Fibroblast of upper back skin (primary cell): Measurements from ENCODE around the gene ZNF792.
"Not testable (repeated sequence)": the region's sequence is repeated elsewhere in the genome, so short reads cannot be mapped to it uniquely, and the experiment has no call there.

ENCODE experiments used
- DNase-seq: peaks from one replicate; pipeline ENCODE4 v3.0.0-alpha.2; 2013

Gene ZNF792

DNA sequence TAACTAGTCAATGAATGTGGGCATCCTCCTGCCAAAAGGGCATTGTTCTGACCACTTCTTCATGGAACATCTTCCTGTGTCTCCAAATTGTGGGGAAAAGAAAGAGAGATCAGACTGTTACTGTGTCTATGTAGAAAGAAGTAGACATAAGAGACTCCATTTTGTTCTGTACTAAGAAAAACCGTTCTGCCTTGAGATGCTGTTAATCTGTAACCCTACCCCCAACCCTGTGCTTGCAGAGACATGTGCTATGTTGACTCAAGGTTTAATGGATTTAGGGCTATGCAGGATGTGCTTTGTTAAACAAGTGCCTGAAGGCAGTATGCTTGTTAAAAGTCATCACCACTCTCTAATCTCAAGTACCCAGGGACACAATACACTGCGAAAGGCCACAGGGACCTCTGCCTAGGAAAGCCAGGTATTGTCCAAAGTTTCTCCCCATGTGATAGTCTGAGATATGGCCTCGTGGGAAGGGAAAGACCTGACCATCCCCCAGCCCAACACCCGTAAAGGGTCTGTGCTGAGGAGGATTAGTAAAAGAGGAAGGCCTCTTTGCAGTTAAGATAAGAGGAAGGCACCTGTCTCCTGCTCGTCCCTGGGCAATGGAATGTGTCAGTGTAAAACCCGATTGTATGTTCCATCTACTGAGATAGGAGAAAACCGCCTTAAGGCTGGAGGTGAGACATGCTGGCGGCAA, 43.8 kb downstream of the ZNF792 start:
- not testable (repeated sequence) for DNase-seq

DNA sequence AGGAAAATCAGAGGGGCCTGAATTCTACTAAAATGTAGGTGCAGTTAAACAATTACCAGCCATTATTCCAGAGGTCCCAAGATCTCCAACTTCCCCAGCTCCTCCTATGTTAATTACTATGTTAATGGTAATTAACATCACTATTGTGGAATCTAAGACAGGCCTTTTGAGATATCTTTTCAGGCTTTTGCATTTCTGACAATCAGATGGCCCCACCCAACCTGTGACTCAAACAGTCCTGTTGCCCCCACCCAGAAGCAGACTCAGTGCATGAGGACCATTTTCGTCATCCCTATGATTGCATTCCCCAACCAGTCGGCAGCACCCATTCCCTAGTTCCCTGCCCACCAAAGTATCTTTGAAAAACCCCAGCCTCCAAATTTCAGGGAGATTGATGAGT, 45.8 kb downstream of the ZNF792 start:
- no peak for DNase-seq

DNA sequence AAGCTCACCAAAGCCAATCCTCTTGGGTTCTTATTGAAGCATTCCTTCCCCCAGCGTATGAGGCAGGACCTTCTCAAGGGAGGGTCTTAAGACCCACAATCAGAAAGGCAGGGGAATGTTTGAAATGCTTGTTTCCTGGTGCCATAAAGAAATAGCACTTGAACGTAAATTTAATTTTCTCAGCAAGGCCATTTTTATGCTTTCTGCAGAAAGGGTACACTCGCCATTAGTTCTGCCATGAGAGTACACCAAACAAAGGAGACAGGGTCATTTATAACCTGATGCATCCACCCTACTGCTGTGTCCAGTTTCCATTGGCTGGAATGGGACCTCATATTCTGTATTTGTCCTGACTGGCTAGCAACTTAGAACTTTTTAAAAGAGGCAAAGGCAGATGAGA, 46.9 kb downstream of the ZNF792 start:
- DNase-seq = not testable (repeated sequence)

DNA sequence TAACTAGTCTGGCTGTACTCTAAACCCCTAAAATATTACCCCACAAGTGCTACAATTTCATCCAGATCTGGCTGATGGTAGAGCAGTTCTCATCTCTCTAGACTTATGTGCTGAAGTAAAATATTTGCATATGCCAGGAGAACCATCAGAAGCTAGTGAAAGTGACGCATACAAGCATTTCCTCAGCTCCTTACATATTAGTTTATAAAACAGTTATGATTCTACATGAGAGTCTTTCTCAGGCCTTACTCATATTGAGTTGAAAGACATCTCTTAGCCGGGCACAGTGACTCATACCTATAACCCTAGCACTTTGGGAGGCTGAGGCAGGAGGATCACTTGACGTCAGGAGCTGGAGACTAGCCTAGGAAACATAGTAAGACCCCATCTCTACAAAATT, 53.3 kb downstream of the ZNF792 start:
- DNase-seq = no peak
